ENCODE measurements around the gene SAMD4A. TPM values are rescaled to one million over a fixed set of nuclear protein-coding genes. Genes with fewer than 3 reads are reported as not detected.
A peak's percentile ranks its signal among the peaks of the same experiment; 100 is the strongest.

Gene SAMD4A
- total and polyA plus RNA-seq, 2 of the 4 experiments (the other 2 are of a cell fraction), result 22.9 to 38.2 TPM

DNA sequence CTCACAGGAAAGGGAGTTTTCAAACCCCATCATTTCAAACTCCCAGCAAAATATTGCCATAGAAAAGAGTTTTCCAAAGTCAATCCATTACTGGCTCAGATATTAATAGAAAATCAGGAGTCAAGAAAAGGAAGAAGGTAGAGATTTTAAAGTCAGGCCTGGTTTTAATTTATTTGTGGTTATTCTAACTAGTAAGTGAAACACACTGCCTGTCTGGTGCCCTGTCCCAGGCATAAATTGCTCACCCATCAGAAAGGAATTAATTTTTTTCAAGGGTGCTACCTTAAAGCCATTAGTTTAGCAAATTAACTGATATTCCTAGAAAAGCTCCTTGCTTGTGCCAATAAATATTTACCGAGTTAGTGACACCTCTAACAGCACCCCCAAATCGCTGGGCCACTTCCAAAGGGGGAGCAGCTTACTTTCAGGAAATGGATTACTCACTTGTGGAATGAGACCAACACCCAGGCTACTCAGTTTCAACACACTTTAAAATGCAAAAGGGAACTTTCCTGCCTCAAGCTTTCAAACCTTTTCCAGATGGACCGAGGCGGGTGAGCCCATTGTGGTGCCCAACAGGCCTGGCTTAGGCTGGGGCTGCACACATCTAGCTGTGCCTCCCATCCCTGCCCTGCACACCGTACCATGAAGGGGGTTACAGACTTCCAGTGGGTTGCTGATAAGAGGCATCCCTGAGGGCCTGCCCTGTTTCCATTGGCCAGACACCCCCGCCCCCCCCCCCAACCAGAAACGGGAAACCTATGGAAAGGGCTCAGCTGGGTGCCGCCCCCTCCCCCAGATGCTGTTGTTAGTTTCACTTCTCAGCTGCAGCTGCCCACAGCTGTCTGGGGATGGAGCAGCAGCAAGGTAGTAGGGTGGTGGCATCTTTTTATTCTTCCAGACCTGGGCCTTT lies 117.2 kb downstream of the SAMD4A start:
- no peak overlapping the region for H3K56ac ChIP-seq (ENCODE audit: extremely low read depth, insufficient read depth, low read length)
- H2AK5ac ChIP-seq (ENCODE audit: low read depth, low read length), result peak overlapping the region; percentile 96
- peak overlapping the region; percentile 84; the same call in 1 of the 2 replicates for H2BK120ac ChIP-seq (ENCODE audit: low read depth, low read length)
- dilution Hi-C loops (cut with HindIII; ENCODE audit: low sequenced_read_pairs, unreplicated experiment), result no loop called here
- peak overlapping the region; percentile 48 for H2AFZ ChIP-seq (replicated peaks; ENCODE audit: low read length, poor library complexity)
- TF ChIP-seq FOS (IDR thresholded peaks at IDR 0.05; ENCODE audit: low read depth, low read length), result peak; percentile 20; the same call in 1 of the 2 replicates
- peak; percentile 59 for TF ChIP-seq CEBPB (IDR thresholded peaks at IDR 0.05; ENCODE audit: low read depth, low read length)
- TF ChIP-seq MAZ (IDR thresholded peaks at IDR 0.05; ENCODE audit: borderline replicate concordance, low read depth, low read length), result no peak; the same call in 1 of the 2 replicates
- WGBS, 2 experiments (ENCODE audit: extremely low coverage in 2 of 2, insufficient read length in 1 of 2), result 33% methylated on average over 2 of the region's 8 CpGs; no CpG with 5 or more reads in 1 of the 2 experiments
- H3K14ac ChIP-seq (replicated peaks; ENCODE audit: low read depth, low read length), result peak overlapping the region; percentile 83
- peaks cover 57 to 94% of the 10 kb centered on the region in 2 experiments for H3K79me1 ChIP-seq (ENCODE audit: low read depth in 1 of 2, low read length in 2 of 2)
- peak overlapping the region; percentile 89 for H3K18ac ChIP-seq (ENCODE audit: low read depth, low read length)
- peak overlapping the region; percentile 76 for H3K4ac ChIP-seq (ENCODE audit: low read depth, low read length)
- in situ Hi-C loops (cut with MboI; ENCODE audit: low sequenced_read_pairs), result no loop called here
- peak overlapping the region; percentile 81; the same call in 1 of the 2 replicates for H4K91ac ChIP-seq (ENCODE audit: insufficient read depth, low read depth, low read length)
- BruUV-seq (replicated peaks), result no TSS peak
- peak overlapping the region; percentile 83; the same call in 1 of the 2 replicates for H3K23ac ChIP-seq (ENCODE audit: low read depth, low read length)
- H4K5ac ChIP-seq (ENCODE audit: low read depth, low read length), result peak overlapping the region; percentile 86
- peak; percentile 57 for ATAC-seq (ENCODE audit: low read depth)
- peaks cover 47% of the 10 kb centered on the region for H3K4me1 ChIP-seq (ENCODE audit: control insufficient read depth, insufficient read depth, low read length)
- H3K9ac ChIP-seq (ENCODE audit: low read depth, low read length), result peak overlapping the region; percentile 49
- H4K20me1 ChIP-seq (ENCODE audit: insufficient read depth, low read length), result peaks cover 70% of the 10 kb centered on the region
- H3K9me3 ChIP-seq (ENCODE audit: control insufficient read depth, insufficient read depth, low read length), result no peaks in the 10 kb centered on the region
- peak overlapping the region; percentile 89 for H3K4me2 ChIP-seq (ENCODE audit: low read depth, low read length)
- ChIA-PET POLR2A (ENCODE audit: unreplicated experiment) (interaction anchor here (1.1 kb wide), 1 partner anchor 19 kb away, joined by 3 read pairs; no protein-coding TSS in a partner anchor), CTCF (interaction anchor here (1.3 kb wide), 1 partner anchor 89 kb away, joined by 3 read pairs; no protein-coding TSS in a partner anchor)
- H3K27me3 ChIP-seq (ENCODE audit: control insufficient read depth, insufficient read depth, low read length), result no peaks in the 10 kb centered on the region
- H2BK20ac ChIP-seq (ENCODE audit: low read depth, low read length), result peak overlapping the region; percentile 75; the same call in 1 of the 2 replicates
- H3K9me1 ChIP-seq (ENCODE audit: insufficient read depth, low read length), result peaks cover 44% of the 10 kb centered on the region
- intact Hi-C loops (cut with micrococcal nuclease), result loop anchor here (5.0 kb wide), 1 partner anchor 42 kb away; no protein-coding TSS in a partner anchor
- H3K4me3 ChIP-seq (ENCODE audit: insufficient read depth, low read depth, low read length), result no peak overlapping the region
- peak overlapping the region; percentile 29 to 90; a peak in 2 of 4 replicates for H4K8ac ChIP-seq (ENCODE audit: low read depth in 2 of 2, low read length in 2 of 2)
- peak overlapping the region; percentile 71; the same call in 2 of the 3 replicates for H2BK15ac ChIP-seq (ENCODE audit: low read depth, low read length)
- peak overlapping the region; percentile 46 for H2AK9ac ChIP-seq (replicated peaks; ENCODE audit: low read depth, low read length, poor library complexity)
- DNase-seq, result peak; percentile 80
- peak overlapping the region; percentile 96 for H3K27ac ChIP-seq (ENCODE audit: insufficient read depth, low read length)
- no peaks in the 10 kb centered on the region; the same call in 1 of the 2 replicates for H3K36me3 ChIP-seq (ENCODE audit: control insufficient read depth, insufficient read depth, low read length)
- H2BK5ac ChIP-seq (ENCODE audit: low read depth, low read length, poor library complexity, severe bottlenecking), result peak overlapping the region; percentile 92
